HG03095 (cell line): ENCODE results near the gene AKAP8.
"Not testable (repeated sequence)": the region's sequence is repeated elsewhere in the genome, so short reads cannot be mapped to it uniquely, and the experiment has no call there.

ENCODE experiments used
- ATAC-seq: cut with Tn5 transposase; IDR thresholded peaks from one replicate; pipeline ENCODE4 v1.9.1; 2021; ENCODE audit warnings: moderate library complexity; ENCODE audit not compliant: unreplicated experiment

Gene AKAP8

DNA sequence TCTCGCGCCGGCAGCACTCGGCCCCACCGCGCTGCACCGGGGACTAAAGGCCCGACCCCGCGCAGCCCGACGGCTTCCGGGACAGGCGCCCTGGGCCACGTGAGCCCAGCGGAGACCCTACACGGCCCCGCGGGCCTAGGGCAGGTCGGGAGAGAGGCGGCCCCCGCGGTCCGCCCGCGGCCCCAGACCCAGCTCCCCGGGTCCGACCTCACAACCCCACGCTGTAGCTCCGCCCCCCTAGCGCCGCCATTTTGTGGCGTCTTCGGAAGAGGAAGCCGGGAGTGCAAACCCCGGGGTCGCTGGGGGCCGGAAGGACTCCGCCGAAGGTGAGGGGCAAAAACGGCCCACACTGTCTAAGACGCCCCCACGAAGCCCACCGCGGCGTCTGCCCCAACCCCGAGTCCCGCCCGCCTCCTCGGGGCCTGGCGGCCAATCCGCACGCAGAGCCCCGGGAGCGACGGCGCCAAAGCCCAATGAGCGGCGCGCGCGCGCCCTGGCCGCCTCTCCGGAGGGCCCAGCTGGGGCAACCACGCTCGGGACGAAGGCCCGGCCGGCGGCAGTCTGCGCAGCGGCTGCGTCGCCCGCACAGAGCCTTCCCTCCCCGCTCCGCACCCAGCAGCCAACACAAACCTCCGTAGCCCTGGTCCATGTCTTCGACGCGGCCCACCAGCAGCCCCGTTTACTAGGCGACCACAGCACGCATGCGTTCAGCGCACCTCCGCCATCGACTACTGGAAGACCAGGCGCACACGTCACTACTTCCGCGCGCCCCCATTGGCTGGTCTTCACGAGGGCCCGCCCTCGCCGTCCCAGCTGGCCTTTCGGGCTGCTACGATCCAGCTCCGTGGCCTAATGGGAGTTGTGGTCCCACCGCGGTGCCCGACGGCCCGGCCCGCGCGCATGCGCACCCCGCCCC is at the start of gene AKAP8:
TSS of gene AKAP8 (minus strand) at position 705 of the 916 bp plus-strand sequence. CDS start at position 649, 56 bp downstream.
- peak; percentile 69 for ATAC-seq

DNA sequence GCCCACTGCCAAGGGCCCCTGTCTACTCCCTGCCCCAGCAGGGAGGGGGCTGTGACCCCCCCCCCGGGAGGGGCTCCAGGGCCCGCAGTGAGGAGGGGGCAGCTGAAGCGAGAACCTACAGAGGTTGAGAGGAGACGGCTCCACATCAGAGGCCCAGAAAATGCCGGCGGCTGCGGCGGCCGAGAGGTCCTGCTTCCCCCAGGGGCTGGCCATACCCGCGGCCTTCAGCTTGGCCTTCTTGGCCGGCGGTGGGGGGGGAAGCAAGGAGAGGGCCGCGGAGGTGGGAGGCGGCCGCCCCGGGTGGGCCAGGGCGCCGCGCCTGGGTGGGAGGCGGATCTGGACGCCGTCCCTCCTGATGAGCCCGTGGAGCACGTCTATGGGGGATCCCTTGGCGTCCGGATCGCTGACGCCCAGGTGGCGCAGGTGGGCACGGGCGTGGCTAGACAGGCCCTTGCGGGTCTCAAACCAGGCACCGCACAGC is 48.4 kb upstream of the AKAP8 start:
- no peak for ATAC-seq

DNA sequence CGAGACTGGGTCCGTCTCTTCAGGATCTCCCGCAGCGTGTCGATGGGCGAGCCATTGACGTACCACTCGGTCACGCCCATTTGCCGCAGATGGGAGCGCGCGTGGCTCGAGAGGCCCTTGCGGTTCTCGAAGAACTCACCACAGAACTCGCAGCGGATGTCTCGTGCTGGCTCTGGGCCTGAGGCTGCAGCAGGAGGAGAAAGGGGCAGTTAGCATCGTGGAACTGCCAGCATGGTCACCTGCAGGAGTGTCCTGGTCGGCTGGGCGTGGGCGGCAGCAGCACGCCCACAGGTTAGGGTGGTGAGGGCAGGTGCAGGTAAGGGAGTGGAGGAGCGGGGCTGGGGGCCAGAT is 47.7 kb upstream of the AKAP8 start:
- no peak for ATAC-seq

DNA sequence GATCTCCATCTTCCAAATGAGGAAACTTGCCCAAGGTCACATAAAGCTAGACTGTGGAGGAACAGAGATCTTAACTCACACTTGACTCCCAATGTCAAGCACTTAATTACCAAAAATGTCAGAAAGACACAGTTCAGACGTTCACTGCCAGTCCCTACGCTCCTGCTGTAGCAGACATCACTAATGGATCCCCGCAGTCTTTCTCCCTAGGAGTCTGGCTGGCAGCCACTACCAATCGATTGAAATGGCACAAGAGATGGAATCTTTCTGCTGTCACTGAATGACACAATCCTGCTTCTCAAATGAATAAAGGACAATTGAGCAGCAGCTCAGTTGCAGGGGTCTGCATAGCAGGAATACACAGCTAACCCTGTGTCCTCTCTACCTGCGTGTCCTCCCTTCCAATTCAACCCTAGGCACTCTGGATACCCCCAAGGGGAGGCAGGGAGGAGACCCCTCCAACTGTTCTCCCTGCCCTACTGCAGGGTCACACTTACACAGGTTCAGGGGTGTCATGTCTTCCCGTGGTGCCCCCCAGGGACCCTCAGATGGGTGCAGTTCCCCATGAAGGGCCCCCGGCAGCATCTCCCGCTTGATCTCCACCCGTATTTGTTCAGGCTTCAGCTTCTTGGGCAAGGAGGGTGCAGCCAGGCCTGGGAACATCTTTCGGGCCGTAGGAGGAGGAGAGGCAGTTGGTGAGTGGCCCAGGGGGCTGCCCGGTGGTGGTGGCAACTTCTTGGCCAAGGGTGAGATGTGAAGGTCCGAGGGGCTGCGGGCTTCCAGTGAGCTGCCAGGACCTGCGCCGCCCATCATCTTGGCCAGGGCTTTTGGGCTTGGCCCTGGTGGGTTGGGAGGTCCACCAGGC is 47.1 kb upstream of the AKAP8 start:
- ATAC-seq = no peak

DNA sequence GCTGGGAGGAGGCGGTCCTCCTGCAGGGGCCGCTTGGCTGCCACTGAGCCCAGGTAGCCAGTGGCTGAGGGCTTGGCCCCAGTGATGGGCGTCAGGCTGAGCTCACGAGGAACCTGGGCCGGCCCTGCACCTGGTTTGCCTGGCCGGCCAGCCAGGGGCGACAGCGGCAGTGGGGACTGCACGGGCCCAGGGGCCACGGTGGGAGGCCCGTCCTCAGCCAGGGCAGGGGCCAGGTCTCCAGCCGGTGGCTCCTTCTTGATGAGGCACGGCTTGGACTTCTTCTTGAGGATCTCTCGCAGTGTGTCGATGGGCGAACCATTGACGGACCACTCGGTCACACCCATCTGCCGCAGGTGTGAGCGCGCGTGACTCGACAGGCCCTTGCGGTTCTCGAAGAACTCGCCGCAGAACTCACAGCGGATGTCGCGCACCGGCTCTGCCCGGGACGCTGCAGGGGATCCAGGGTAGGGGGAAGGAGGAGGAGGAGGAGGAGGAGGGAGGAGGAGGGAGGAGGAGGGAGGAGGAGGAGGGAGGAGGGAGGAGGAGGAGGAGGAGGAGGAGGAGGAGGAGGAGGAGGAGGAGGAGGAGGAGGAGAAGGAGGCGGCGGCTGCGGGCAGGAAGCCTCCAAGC is 45.8 kb upstream of the AKAP8 start:
- ATAC-seq = no peak

DNA sequence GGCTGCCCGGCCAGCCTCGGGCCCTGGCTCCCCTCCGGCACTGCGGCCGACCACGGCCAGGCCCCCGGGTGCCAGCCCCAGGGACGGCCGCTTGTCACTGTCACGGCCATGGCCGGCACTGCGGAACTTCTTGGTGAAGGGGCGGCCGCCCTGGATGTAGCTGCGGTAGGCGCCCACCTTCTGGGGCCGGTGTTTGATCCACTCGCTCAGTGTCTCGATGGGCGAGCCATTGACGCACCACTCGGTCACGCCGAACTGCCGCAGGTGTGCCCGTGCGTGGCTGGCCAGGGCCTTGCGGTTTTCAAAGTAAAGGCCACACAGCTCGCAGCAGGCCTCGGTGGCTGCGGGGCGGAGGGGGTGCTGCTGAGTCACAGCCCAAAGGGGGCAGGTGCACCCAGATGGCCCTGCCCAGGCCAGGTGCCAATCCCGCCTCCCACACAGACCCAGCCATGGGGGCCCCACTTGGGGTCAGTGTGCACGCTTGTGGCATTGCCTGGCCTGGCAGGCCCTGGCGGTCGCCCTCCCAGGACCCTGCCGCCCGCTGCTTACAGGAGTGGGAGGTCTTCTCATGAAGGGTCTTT is 45.2 kb upstream of the AKAP8 start:
- no peak for ATAC-seq

DNA sequence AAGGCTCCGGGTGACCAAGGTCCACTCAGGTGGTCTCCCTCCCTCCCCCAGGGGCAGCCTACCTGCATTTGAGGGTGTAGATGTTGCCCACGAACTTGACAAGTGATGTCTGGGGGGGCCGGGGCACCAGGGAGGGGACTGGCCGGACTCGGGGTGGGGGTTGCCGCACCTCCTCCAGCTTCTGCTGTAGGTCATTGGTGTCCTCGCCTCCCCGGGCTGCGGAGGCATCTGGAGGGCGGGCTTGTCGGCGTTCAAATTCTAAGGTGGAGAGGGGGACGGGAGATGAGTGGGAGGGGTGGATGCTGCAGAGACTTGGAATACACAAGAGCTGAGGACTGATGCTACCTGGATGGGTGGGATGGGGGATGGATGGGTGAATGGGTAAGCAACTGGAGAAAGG is 44.5 kb upstream of the AKAP8 start:
- ATAC-seq = no peak

DNA sequence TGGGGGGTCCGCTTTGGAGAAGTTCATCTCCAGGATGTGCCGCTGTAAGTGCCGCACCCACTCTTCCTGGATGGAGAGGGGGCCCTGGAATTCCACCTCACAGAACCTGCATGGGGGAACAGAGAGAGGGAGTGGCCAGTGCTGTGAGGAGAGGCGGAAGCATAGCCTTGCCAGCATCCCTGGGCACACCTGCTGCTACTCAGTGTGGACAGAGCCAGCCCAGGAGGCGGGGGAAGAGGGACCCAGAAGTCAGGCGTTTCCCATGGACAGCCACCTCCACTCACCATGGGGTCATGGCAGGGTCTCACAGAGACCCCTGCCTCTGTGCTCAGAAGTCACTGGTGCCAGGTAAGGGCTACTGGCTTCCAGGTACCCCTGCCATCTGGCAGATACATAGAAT is 43.5 kb upstream of the AKAP8 start:
- ATAC-seq = no peak

DNA sequence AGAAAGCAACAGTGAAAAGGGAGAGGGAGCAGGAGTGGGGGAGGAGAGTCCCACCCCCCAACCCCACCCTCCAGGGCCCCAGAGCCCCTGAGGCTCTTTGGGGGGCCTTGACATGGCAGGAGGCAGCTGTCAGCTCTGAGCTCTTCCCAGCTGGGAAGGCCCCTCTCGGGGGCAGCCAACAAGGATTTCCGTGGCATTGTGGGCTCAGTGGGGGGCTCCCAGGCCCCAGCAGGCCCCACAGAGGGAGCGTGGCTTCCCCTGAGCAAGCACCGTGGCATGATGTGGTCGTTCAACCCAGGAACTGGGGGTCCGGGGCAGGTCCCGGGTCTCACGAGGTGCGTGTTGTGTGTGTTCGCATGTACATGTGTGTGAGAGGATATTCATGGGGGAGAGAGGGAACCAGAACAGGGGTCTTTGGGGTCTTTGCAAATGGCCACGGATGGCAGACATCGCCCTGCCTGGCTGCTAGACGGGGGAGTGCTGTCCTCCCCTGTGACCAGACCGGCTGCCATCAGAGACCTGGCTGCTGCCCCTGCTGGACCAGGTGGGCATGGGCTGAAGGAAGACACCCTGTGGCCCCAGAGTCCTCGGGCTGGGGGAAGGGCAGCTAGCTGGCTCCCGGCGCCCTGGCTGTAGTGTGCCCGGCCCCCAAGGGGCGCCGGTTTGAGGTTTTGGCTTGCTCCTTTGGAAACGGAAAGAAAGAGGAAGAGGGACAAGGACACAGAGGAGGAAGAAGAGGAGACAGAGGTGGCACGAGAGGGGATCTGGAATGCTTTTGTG is 42.9 kb upstream of the AKAP8 start:
- no peak for ATAC-seq

DNA sequence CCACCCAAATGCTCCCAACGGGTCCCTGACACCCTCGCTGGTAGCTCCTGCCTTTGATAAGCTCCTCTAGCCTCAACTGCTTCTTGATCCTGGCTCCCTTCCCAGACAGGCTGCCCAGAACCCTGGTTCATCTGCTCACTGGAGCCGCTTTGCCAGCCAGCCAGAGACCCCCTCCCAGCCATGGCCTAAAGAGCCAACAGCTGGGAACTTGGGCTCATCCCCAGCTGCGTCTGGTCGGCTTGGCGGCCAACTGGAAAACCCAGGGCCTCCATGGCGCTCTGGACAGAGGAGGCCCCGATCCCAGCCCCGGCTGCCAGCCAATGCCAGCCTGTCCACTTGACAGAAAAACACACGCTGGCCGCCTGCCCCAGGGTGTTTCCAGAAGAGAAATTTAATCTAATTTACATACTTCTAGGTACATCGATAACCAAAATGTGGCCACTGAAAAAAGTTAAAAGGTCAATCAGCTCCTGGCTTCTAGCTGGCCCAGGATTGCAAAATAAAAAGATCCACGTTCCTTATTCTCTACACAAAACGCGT is 42.2 kb upstream of the AKAP8 start:
- ATAC-seq = no peak

DNA sequence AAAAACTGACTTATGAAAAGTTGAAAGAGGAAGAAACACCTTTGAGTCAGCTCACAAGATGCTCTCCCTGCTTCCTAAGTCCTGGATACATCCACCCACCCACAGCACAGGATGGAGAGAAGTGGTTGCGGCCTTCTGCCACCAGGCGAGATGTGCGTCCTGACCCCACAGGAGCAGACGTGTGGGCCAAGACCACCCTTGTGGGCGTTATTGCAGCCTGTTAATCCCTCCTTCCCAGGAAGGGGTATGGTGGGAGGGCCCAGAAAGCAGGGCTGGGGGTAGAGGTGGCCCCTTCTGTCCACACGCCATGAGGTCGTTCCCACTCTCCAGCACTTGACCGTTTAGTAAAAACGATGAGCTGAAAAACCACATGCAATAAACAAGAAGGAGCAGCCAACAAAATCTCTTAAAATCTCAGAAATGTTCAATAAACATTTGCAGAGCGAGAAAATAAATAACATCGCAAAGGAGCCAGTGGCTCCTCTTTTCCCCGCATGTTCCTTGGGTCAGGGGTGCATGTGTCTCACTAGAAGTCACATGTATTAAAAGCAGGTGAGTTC is 41.6 kb upstream of the AKAP8 start:
- ATAC-seq = no peak

DNA sequence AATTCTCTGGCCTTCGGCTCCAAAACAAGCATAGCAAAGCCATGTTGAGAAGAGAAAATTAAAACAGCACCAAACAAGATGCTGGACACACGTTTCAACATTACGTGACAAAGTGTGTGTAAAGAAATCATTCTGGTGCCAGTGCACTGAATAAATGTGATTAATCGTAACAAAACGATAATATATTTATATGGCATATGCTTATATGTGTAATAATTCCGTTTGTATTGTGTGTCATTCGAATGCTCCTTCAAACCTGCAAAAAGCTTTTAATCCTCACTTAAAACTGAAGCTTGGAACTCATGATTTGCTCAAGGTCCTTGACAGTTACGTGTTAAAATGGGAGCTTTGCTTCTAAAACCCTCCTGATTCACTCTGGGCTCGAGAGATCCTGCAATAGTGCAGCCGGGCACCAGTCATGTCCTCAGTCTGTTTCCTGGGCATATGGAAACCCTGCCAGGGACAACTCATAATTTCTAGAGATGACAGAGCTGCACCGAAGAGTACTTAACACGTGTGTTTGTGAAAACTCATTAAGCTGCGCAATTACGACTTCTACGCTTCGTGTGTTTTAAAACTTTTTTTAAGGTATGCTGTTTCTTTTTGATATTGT is 39.9 kb upstream of the AKAP8 start:
- ATAC-seq = no peak

DNA sequence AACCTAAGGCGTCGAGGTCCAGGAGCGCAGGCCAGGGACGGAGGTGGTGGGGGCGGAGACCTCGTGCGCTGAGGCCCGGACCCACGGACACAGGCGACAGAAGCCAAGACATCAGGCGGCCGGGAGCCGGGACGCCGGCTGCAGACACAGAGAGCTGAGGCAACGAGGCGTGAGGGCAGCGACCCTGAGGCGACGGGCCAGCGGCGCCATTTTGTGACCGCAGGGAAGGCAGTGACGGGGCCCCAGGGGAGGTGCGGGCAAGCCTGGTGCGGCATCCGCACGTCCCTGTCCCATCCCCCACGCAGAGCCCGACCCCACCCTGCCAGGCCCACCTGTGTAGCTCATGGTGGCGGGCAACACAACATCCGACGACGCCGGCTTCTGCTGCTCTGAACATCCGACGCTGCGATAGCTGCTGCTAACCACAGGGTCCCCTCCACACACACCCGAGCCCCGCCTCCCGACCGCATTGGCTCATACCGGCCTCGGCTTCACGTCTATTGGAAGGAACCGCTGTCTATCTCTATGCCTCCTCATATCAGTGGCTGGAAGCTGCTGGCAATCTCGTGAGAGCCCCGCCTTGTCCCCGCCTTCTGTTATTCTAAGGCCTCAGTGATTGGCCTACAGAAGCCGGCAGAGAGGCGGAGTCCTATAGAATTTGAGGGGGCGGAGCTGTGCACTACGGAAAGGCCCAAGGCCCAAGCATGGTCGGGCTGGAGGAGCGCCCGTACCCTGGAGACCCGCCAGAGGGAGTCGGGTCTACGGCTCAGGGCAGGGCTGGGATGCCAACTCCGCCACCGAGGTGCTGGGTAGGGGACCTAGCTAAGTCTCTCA is 39.2 kb upstream of the AKAP8 start, which contains the start of gene AKAP8L:
TSS of gene AKAP8L (minus strand) at position 410 of the 834 bp plus-strand sequence. CDS start at position 345, 65 bp downstream.
- peak; percentile 89 for ATAC-seq

DNA sequence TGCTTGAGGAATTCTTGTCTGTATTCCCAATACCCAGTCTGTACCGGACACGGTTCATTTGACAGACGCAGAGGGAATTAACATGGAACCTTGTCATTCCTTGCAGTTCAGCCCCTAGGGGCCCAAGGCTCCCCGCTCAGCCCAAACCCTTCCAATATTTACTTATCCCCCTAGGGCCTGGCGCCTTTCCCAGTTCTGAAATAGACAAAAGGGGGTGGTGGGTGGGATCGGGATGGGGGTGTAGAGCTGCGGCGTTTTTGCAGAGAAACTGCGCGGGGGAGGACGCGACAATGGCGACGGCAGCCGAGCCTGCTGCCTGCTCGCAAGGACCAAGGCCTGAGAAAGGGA is 38.6 kb upstream of the AKAP8 start:
- ATAC-seq = no peak

DNA sequence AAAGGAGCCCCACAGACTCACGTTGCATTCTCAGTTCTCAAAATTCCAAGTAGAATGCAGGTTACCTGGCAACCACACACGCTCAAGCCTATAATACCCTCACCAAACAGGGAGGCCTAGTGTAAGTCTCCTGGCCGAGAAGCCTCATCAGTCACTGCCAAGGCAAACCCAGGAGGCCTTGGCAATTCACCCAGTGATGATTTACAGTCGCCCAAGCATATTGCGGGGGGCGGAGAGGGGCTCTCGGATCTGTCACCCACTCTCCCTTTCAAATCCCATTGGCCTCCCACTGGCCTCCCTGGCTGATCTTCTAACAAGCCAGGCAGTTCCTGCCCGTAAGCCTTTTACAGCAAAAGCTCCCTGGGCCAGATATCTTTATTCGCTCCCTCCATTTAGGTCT is 38.1 kb upstream of the AKAP8 start:
- ATAC-seq = no peak

DNA sequence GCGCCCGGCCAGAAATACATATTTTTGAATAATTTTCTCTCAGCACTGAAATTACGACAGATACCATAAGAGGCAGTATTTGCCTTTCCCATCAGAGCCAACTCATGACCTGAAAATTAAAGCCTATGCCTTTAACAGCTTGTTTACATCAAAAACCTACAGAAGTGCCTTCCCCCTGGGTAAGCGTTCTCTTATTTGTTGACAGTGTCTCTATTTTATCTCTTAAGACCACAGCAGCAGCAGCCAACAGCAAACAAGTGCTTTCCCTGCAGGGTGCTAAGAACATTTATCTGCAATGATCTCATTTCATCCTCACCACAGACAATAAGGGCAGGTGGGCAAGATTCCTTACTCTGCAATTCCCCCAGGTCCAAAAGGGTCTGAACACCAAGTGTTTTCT is 33.2 kb upstream of the AKAP8 start:
- no peak for ATAC-seq

DNA sequence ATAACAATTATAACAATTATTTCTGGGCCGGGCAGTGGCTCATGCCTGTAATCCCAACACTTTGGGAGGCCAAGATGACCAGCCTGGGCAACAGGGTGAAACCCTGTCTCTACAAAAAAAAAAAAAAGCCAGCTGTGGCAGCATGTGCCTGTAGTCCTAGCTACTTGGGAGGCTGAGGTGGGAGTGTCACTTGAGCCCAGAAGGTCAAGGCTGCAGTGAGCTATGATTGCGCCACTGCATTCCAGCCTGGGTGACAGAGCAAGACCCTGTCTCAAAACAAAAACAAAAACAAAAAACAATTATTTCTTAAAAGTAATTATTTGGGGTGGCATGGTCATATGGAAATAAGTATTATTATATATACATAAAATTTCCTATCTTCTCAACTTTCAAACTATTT is 31.8 kb upstream of the AKAP8 start:
- ATAC-seq = not testable (repeated sequence)

DNA sequence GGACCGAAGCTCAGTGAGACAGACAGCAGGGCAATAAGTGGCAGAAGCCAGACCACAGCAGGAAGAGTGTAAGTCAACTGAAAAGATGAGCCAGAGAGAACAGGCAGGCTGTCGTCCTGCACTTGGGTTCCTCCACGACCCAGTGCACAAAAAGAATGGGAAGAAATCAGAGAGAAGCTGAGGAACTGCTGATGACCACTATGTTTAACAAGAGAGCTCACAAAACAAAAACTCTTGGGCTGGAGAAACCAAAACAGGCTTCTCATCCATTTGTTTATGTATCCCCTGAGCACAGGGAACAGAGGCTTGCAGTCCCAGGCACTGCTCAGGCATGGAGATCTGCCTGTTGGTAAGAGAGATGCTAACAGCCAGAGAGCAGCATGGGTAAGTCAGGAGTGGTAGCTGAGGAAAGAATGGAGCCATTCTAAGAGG is 25.2 kb upstream of the AKAP8 start:
- no peak for ATAC-seq
